Endothelial cell of umbilical vein (primary cell): ENCODE measurements around the gene PHF24.

Source experiments
- EZH2 ChIP-seq: IDR thresholded peaks from 2 replicates; pipeline ENCODE4 v1.6.1; 2012; ENCODE audit warnings: borderline replicate concordance, low read depth, mild to moderate bottlenecking, moderate library complexity, low read length, inconsistent platforms; ENCODE audit not compliant: severe bottlenecking
- JUN ChIP-seq: IDR thresholded peaks from 2 replicates; pipeline ENCODE4 v1.6.1; 2011; ENCODE audit warnings: borderline replicate concordance, low read depth; ENCODE audit not compliant: insufficient read length, insufficient read depth
- POLR2A ChIP-seq: IDR thresholded peaks from 2 replicates; pipeline ENCODE4 v1.6.1; 2012; ENCODE audit warnings: low read depth, mild to moderate bottlenecking, control low read depth, low read length
- POLR2AphosphoS5 ChIP-seq: IDR thresholded peaks from 2 replicates; pipeline ENCODE4 v1.6.1; 2012; ENCODE audit warnings: low read depth, mild to moderate bottlenecking, control low read depth, low read length, moderate library complexity; ENCODE audit not compliant: insufficient read depth
- TF ChIP-seq, protein P1 (sequence below), 2 donors: IDR thresholded peaks; 1 replicate in 1 of 2; 2 replicates in 1 of 2; pipeline ENCODE4 v1.5.1; 2011; ENCODE audit warnings: low read length in 2 of 2, mild to moderate bottlenecking in 2 of 2, moderate library complexity in 2 of 2, control low read depth in 1 of 2, inconsistent platforms in 1 of 2, low read depth in 1 of 2; ENCODE audit not compliant: insufficient read depth in 1 of 2; ENCODE audit errors: extremely low read depth in 1 of 2
- TF ChIP-seq, protein P2 (sequence below): IDR thresholded peaks from 2 replicates; pipeline ENCODE4 v1.6.1; 2011; ENCODE audit not compliant: insufficient read depth, insufficient read length

GRCh38 chr9:34958411-34958982 is 412 bp downstream of the PHF24 start:
- TF ChIP-seq EZH2 (peak; percentile 7), JUN (no peak), POLR2A (no peak), POLR2AphosphoS5 (no peak)
- TF ChIP-seq, protein P1, sequence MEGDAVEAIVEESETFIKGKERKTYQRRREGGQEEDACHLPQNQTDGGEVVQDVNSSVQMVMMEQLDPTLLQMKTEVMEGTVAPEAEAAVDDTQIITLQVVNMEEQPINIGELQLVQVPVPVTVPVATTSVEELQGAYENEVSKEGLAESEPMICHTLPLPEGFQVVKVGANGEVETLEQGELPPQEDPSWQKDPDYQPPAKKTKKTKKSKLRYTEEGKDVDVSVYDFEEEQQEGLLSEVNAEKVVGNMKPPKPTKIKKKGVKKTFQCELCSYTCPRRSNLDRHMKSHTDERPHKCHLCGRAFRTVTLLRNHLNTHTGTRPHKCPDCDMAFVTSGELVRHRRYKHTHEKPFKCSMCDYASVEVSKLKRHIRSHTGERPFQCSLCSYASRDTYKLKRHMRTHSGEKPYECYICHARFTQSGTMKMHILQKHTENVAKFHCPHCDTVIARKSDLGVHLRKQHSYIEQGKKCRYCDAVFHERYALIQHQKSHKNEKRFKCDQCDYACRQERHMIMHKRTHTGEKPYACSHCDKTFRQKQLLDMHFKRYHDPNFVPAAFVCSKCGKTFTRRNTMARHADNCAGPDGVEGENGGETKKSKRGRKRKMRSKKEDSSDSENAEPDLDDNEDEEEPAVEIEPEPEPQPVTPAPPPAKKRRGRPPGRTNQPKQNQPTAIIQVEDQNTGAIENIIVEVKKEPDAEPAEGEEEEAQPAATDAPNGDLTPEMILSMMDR (IDR thresholded peaks at IDR 0.05; ENCODE audit: extremely low read depth in 1 of 2, insufficient read depth in 1 of 2, low read depth in 1 of 2, low read length in 2 of 2), result no peak
- TF ChIP-seq, protein P2, sequence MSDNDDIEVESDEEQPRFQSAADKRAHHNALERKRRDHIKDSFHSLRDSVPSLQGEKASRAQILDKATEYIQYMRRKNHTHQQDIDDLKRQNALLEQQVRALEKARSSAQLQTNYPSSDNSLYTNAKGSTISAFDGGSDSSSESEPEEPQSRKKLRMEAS, result no peak
